ENCODE results near the gene PEDS1.

The PEDS1 gene

DNA sequence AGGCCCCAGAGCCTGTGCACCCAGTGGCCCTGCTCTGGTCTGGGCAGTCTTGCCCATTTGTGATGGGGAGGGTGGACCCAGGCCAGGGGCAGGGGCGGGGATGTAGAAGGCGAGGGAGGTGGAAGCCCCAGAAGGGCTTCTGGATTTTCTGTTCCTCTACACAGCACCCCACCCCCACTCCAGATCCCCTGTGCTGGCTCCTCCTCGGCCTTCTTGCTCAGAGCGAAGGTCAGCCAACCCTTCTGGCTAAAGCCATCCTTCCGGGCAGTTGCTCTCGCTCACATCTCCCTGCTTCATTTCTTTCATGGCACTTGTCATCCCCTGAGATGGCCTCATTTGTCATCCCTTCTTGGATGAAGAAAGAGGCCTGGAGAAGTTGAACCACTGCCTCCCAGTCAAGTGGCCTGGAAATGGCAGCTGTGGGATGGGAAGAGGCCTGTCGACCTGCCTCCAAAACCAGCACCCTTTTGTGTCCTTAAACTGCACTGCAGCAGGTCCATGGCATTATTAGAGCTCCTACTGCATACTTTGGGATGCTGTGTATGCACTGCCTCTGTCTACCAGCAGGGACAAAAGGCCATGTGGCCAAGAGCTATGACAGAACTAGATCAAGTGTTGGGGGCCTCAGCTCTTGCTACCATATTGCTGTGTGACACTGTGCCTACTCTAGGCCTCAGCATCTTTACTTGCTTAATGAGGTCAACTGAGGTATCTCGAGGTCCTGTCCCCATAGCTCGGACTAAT is 19.9 kb downstream of the PEDS1 start:
- DNase-seq = no peak

DNA sequence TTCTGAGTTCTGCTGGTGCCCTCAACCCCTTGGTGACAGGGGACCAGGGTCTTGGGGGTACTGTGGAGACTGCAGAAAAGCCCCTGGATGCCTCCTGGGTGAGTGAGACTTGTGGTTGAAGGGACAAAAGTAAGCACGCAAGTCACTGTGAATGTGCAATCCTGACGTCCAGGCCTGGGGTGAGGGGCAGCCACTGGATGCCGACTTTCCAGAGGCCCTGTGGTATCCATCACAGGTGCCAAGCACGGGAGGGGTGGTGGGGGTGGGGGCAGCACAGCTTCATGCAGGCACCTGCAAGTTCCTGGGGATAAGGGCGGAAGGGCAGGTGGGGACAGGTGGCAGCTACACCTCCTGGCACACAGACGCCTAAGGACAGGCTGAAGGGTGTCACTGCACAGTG is 20.5 kb downstream of the PEDS1 start:
- no peak for DNase-seq

DNA sequence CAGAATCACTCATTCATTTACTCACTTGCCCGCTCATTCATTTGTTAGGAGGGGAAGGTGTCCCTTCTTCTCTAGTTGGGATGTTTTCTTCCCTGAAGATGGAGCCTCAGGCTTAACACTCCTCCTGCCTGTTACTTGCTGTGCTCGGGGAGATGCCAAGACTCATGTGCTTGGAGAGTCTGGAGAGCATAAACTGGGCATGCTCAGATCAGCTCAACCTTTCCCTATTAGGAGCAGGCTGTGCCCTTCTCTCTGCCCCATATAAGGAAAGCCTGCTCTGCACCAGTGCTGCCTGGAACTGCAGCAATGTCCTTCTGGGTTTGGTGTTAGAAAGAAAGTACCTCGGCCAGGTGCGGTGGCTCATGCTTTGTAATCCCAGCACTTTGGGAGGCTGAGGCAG is 22.5 kb downstream of the PEDS1 start:
- no peak for DNase-seq

DNA sequence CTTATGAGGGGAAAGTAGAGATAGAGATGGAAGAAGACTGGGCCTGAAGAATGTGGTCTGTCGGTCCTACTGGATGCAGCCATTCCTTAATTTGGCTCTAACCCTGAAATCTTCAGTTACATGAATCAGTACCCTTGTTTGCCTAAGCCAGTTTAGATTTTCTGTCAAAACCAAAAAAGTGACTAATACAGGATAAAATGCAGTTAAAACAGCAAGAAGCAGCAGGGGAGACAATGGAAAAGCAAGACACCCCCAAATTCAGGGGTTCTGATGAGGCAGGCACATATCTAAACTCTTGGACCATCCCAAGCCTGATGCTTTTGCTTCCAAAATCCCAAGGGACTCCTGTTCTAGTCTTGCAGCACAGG is 23.2 kb downstream of the PEDS1 start:
- DNase-seq = no peak

DNA sequence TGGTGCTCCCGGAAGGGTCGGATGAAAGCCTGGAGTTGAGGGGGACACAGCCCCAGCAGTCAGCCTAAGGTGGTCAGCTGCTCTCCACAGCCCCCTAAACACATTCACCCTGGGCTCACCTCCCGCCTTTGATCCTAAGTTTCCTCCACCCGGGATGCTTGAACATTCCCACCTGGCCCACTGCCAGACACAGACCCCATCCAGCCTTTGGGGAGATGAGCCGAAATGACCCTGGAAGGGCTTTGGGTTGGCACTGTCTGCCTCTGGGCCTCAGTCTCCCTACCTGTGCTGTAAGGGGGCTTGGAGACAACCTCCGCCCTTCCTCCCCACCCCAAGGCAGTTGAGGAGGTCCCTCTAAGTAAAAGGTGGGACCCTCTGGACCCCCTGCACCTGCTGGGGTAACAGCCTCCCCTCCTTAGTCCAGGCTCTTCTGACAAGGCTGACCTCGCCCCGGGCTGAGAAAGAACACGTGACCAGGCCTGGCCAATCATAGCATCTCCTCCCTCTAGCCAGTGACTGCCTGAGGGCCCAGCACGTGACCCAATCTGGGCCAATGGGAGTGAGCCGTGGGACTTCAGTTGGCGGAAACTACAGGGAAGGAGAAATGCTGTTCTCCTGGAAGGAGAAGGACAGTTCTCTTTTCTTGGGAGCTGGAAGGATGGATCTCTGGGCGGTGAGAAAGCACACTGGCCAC is 23.7 kb downstream of the PEDS1 start:
- no peak for DNase-seq

DNA sequence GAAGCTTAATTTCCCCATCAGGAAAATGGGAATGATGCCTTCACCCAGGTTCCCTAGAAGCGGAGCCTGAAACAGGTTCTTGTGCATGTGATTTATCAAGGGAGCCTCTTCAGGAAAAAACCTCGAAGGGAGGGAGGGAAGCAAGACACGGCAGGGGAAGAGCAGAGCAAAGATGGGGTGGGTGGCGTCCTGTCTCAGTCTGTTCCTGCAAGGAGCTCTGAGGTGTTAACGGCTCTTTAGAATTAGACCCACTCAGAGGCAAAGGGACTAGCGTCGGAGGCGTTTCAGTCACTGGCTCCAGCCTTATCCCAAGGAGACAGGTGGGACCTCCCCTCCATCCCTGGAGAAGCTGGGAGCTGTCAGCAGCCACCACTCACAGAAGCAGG is 25.0 kb downstream of the PEDS1 start:
- no peak for DNase-seq

DNA sequence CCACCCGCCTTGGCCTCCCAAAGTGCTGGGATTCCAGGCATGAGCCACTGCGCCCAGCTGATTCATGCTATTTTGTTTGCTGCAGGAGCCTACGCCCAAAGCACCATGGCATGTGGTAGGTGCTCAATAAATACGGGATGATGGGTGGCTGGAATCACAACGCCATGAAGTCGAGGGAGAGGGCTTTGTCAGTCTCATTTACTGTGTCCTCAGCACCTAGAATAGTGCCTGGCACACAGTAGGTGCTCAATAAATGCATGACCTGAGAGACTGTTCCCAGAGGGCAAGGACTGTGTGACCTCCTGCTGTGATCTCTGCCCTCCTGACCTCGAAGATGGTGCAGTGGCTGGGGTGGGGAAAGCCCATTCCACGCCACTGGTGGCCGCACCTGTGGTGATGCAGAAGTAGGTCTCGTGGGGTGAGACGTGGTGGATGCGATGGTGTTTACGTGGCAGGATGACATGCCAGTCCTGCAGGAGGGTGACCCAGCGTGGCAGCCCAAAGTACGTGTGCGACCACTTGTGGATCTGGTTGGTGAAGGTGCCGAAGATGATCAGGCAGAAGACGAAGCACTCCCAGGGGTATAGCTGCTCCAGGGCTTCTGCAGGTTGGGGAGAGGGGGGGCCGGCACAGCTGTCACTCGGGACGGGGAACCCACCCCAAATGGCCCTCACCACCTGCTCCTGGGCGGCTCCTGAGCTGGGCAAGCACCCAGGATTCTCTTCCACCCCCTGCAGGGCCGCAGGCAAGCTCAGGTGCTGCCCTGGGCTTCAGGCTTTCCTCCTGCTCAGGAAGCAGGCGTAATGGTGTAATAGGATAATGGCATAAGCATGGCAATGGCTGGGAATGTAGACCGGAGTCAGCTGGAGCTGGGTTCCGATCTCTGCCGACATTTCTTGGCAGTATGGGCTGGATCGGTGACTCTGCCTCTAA is 25.7 kb downstream of the PEDS1 start:
- no peak for DNase-seq

DNA sequence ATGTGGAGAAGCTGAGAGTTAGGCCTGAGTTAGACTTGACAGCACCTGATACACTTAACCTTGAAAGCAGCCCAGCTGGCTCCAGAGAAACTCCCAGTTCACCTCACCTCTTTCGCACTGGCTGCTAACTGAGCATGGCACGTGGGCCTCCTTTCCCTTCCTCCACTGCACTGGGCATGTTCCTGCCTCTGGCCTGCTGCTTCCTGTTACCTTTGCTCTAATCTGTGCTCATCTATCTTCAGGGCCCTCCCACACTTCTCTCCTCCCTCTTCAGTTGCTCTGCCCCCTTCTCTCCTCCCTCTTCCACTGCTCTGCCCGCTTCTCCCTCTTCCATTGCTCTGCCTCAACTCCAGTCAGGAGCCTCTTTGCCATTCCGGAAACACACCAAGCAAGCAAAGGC is 26.9 kb downstream of the PEDS1 start:
- no peak for DNase-seq

DNA sequence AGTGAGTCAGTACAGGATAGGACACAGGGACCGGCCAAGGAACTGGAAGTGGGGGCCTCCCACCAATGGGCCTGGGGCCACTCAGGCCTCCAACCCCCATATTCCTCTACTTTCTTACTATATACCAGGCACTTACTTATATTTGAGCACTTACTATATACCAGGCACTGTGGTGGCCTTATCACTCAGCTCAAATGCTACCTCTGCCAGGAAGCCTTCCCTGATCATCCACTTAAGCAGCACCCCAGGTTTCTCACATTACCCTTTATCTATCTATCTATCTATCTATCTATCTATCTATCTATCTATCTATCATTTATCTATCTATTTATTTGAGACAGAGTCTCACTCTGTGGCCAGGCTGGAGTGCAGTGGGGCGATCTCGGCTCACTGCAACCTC is 28.2 kb downstream of the PEDS1 start:
- no peak for DNase-seq

DNA sequence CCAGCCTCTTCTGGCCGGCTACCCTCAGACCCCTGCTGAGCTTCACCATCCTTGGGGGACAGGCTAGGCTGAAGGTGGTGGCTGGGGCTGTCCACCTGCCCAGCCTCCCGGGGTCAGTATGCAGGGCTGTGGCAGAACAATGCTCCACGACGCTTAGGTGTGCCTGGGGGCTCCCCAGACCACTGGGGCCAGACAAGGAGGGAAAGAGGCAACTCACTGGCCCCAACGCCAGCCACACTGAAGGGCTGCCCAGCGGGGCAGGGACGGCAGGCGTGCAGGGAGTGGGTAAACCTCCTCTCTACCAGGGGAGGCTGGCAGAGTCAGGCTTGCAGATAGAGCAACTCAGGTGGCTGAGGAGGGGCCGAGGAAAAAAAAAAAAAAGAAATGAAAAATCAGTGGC is 29.0 kb downstream of the PEDS1 start:
- DNase-seq = no peak

DNA sequence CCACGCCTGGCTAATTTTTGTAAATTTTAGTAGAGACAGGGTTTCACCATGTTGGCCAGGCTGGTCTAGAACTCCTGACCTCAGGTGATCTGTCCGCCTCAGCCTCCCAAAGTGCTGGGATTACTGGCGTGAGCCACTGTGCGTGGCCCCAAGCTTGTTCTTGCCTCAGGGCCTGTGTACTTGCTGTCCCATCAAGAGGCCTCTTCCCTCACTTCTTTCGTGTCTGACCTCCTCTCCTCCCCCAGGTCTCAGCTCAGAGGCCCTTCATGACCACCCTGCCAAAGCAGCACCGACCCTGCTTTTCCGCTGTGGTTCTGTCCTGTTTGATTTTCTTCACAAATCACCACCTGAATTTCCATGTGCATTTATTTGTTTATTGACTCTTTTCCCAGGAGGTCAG is 30.1 kb downstream of the PEDS1 start:
- DNase-seq = no peak

DNA sequence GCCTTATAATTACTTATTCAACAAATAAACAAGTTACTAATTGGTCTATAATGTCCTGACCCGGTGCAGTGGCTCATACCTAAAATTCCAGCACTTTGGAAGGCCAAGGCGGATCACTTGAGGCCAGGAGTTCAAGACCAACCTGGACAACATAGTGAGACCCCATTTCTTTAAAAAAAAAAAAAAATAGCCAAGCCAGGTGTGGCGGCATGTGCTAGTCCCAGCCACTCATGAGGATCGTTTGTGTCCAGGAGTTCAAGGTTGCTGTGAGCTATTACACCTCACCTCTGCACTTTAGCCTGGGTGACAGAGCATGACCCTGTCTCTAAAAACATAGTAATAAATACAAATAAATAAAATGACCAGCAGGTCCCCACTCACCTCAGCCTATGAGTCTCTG is 30.8 kb downstream of the PEDS1 start:
- DNase-seq = no peak

DNA sequence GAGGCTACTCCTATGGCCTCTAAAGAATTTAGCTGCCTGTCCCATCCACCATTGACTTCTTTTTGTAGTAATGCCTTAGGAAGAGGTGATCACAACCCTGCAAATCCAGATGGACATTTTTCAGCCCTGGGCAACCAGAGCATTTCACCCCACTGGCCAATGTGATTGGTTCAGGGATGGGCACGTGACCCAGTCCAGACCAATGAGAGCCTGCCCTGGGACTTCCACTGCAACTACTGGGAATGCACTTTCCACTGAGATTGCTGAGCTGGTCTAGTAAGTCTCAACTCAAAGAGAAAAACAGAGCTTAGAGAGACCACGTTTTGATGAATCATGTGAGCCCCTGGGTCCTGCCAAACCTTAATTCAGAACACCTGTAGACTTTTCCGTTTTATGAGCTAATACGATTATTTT is 31.7 kb downstream of the PEDS1 start:
- no peak for DNase-seq

DNA sequence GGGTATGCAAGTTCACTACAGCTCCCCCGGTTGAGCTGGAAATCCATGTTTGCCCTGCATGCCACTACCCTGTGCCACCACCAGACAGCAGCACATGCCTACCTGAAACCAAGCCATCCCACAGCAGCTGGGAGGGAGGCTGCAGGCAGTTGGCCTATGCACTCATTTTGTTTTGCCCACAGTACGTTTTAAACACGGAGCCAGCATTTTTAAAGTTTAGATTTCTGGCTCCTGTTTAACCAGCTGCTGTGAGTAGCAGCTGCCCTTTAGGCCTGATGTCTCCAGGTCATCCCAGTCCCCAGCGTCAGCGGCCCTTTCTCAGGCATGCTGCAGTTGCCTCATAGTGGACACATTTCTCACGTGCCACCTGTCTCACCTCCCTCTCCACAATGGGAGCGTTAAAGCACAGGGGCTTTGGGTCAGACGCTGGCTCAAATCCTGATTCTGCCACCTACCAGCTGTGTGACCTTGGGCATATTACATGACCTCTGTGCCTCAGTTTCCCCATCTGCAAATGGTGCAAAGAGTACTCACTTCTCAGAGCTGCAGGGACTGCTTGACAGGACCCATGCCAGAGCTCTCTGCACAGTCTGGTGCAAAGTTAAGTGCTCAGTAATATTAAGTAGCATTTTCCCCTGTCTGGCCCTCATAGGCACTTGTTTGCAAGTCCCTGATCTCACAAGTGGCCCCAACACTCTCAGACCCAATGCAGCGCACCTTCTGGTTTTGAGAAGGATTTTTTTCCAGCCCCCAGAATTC is 32.4 kb downstream of the PEDS1 start:
- DNase-seq = peak; percentile 15

DNA sequence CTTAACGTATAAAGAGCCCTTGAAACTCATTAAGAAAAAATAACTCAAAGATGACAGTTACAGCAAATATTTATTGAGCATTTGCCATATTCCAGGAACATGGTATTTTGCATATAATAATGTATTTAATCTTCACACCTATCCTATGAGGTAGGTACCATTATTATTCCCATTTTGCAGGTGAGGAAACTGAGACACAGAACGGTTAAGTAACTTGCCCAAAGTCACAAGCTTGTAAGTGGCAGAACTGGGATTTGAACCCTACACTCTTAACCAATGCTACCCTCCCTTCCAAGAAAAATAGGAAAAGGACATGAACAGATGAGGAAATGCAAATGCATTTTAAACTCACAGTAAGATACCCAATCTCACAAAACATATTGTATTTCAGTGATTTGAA is 35.3 kb downstream of the PEDS1 start:
- DNase-seq = no peak

DNA sequence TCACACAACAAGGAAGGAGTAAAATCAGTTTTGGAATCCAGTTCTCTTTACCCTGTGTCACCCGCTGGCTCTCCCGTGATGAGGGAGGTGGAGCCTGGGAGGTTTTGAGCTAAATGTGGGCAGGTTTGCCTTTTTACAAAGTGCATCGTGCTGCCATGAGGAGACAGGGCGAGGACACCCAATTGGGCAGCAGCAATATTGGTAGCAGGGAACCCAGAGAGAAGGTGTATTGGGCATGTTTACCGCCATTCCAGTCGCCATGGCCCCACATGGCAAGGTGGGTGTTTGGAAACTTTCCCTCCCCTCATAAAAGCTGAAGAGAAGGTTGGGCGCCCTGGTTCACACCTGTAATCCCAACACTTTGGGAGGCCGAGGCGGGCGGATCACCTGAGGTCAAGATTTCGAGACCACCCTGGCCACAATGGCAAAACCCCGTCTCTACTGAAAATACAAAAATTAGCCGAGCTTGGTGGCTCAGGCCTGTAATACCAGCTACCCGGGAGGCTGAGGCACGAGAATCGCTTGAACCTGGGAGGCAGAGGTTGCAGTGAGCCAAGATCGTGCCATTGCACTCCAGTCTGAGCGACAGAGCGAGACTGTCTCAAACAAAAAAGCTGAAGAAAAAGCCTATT is 37.0 kb downstream of the PEDS1 start:
- no peak for DNase-seq

DNA sequence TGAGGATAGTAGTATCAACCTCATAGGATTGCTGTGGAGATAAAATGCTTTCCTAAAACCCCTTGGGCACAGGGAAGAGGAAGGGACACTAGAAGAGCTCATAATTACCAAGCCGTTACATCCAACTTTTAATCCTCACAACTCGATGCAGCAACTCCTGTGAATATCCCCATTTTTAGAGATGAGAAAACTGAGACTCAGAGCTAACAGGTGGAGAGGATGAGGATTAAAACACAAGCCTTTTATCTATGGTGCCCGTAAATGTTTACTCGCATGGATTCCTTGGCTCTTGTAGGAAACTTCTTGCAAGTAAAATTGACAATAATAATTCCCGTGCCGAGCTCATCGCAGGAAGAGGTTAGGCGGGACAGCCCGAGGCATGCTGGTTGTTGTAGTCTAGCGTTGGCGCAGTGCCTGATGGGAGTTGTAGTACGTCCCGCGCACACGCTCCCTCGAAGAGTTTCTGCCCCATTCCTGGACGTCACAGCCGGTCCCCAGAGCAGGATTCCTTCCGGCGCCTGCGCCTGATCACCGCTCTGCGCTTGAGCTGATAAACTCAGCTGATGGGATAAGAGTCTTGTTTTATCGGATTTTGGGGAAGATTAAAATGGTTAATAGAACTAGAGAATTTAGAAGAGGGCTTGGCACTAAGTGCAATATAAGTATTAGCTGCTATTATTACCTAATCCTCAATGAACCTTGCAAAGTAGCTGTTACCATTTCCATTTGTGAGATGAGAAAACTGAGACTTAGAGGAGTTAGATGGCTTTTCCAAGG is 37.7 kb downstream of the PEDS1 start:
- DNase-seq = peak; percentile 85

DNA sequence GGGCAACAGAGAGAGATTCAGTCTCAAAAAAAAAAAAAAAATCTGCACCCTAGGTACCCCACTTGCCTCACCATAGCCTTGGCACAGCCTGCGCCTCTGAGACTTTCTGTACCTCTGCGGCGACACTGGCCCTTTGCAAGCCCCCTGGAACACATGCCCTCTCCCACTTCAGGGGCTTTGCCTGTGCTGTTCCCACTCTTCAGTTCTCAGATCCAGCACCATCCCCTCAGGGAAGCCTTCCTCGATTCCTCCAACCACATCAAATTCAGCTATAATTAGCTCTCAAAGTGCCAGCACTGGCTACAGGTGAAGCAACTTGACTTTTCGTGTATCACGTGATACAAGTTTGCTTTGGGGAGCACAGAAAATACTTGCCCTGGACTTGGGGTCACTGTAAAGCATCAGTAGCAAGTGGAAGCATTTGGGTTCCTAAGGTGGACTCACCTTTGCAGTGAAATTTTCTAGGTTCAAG is 38.4 kb downstream of the PEDS1 start:
- no peak for DNase-seq

DNA sequence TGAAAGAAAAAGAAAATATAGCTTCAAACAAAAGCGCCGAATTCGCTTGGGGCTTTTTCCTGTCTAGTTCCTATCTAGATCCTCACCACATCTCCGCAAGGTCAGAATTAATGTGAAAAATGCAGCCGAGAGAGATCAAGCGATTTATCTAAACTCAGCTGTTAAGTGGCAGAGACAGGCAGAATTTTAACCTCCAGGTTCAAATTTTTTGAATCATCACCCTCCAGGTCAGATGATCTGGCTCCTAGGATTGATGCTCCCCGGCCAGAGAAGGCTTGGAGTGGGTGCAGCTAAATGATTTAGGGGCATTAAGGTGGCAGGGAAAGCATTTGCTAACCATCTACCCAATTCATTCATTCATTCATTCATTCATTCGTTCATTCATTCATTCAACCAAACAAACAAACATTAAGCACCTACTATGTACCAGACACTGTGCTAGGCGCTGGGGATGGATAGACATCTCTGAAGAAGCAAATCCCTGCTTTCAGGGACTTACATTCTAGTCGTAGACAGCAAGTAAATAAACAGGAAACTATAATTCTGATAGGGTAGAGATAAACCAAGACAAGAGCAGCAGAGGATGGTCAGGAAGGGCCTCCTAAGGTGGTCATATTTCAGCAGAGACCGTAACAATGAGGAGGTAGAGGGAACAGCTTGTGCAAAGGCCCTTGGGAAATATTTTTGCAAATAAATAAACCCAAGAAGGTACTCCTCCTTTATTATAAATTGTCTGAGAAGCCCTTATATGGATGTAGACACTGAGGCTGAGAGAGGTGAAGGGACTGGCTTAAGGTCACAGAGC is 39.9 kb downstream of the PEDS1 start:
- DNase-seq = no peak
